ENCODE data around the gene NMNAT2. TPM values are rescaled to one million over a fixed set of nuclear protein-coding genes. Genes with fewer than 3 reads are reported as not detected.
A peak's percentile ranks its signal among the peaks of the same experiment; 100 is the strongest.

NMNAT2 gene
- total RNA-seq, 1 donor from 2014 or later: 0.49 TPM

- Mint-ChIP-seq H3K27me3 (ENCODE audit: insufficient read depth, low read depth) (peaks cover 6% of the 10 kb centered on the region), H3K9me3 (no peaks in the 10 kb centered on the region), H3K4me1 (peaks cover 43% of the 10 kb centered on the region), H3K36me3 (no peaks in the 10 kb centered on the region), H3K4me3 (no peak overlapping the region), H3K27ac (no peak overlapping the region)
- no peaks in the 10 kb centered on the region for H3K79me2 ChIP-seq (ENCODE audit: low read depth)
- DNase-seq (ENCODE audit: low spot score): no peak
- peaks cover 41% of the 10 kb centered on the region for H3K4me1 ChIP-seq
- H3F3A ChIP-seq (ENCODE audit: low read depth): peaks cover 29% of the 10 kb centered on the region
- no peak overlapping the region for H3K9ac ChIP-seq
- H3K9me3 ChIP-seq (ENCODE audit: low read depth): no peaks in the 10 kb centered on the region
- no peak overlapping the region for H3K4me2 ChIP-seq
- no peak overlapping the region for H2AFZ ChIP-seq (replicated peaks)
- H3K27ac ChIP-seq: no peak overlapping the region
- no peaks in the 10 kb centered on the region for H3K27me3 ChIP-seq
- TF ChIP-seq CTCF (IDR thresholded peaks at IDR 0.05) (no peak), EZH2phosphoT487 (IDR thresholded peaks at IDR 0.05) (no peak), EZH2 (IDR thresholded peaks at IDR 0.05) (no peak)
- H3K4me3 ChIP-seq: no peak overlapping the region
- H3K36me3 ChIP-seq: no peaks in the 10 kb centered on the region
- H4K20me1 ChIP-seq (ENCODE audit: low read depth): no peaks in the 10 kb centered on the region
These were observed 89.8 kb downstream of the NMNAT2 start for GRCh38 chr1:183328371-183328770.

- Mint-ChIP-seq H3K9me3 (no peaks in the 10 kb centered on the region), H3K27me3 (ENCODE audit: insufficient read depth, low read depth) (peaks cover 7% of the 10 kb centered on the region), H3K27ac (peak overlapping the region; percentile 42), H3K4me1 (peaks cover 38% of the 10 kb centered on the region), H3K4me3 (no peak overlapping the region), H3K36me3 (no peaks in the 10 kb centered on the region)
- Histone ChIP-seq H4K20me1 (ENCODE audit: low read depth) (no peaks in the 10 kb centered on the region), H3K4me1 (peaks cover 33% of the 10 kb centered on the region), H3K4me2 (no peak overlapping the region), H3K79me2 (ENCODE audit: low read depth) (no peaks in the 10 kb centered on the region), H3K36me3 (no peaks in the 10 kb centered on the region), H3K4me3 (no peak overlapping the region), H3K27ac (no peak overlapping the region), H3K9ac (no peak overlapping the region), H2AFZ (replicated peaks) (no peak overlapping the region), H3F3A (ENCODE audit: low read depth) (peaks cover 21% of the 10 kb centered on the region), H3K9me3 (ENCODE audit: low read depth) (no peaks in the 10 kb centered on the region), H3K27me3 (no peaks in the 10 kb centered on the region)
- TF ChIP-seq CTCF (IDR thresholded peaks at IDR 0.05): no peak
- no peak for TF ChIP-seq EZH2 (IDR thresholded peaks at IDR 0.05)
- DNase-seq (ENCODE audit: low spot score): no peak
These were observed 90.5 kb downstream of the NMNAT2 start for GRCh38 chr1:183327434-183328290.

GRCh38 chr1:183323849-183324683, 94.1 kb downstream of the NMNAT2 start:
- Histone ChIP-seq H4K20me1 (ENCODE audit: low read depth) (no peaks in the 10 kb centered on the region), H3K27ac (no peak overlapping the region), H3K9me3 (ENCODE audit: low read depth) (no peaks in the 10 kb centered on the region), H3F3A (ENCODE audit: low read depth) (no peaks in the 10 kb centered on the region), H3K4me2 (no peak overlapping the region), H3K27me3 (no peaks in the 10 kb centered on the region), H3K9ac (no peak overlapping the region), H3K4me1 (peaks cover under 1% of the 10 kb centered on the region), H3K79me2 (ENCODE audit: low read depth) (no peaks in the 10 kb centered on the region), H2AFZ (replicated peaks) (no peak overlapping the region), H3K36me3 (no peaks in the 10 kb centered on the region), H3K4me3 (no peak overlapping the region)
- H3K4me1 Mint-ChIP-seq: peaks cover 10% of the 10 kb centered on the region
- H3K4me3 Mint-ChIP-seq: no peak overlapping the region
- no peak for DNase-seq (ENCODE audit: low spot score)
- H3K36me3 Mint-ChIP-seq: no peaks in the 10 kb centered on the region
- no peak overlapping the region for H3K27ac Mint-ChIP-seq
- H3K27me3 Mint-ChIP-seq (ENCODE audit: insufficient read depth, low read depth): peaks cover 5% of the 10 kb centered on the region
- H3K9me3 Mint-ChIP-seq: no peaks in the 10 kb centered on the region
- no peak for TF ChIP-seq EZH2phosphoT487 (IDR thresholded peaks at IDR 0.05)
- TF ChIP-seq CTCF (IDR thresholded peaks at IDR 0.05): no peak
